ENCODE measurements around the gene FAIM2. TPM values are rescaled to one million over a fixed set of nuclear protein-coding genes. Genes with fewer than 3 reads are reported as not detected.

Gene FAIM2
- total RNA-seq, 1 donor from 2014 or later = not detected

DNA sequence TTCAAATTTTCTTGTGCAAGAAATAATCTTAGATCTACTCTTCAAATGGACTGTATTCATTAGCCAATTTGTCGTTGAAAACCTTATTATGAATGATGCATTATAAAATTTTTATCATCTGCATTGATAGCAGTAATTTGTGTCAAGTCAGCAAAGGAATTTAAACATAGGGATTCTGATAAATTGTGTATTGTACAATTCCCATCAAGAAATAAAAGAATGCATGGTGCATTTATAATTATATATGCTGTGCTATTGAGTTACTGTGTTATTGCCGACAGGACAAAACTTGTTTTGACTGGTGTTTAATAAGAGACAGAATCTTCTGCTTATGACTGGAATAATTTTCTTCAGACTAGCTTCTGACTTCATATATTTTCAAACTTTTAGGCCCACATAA lies 57.7 kb downstream of the FAIM2 start:
- Mint-ChIP-seq H3K4me3 (ENCODE audit: unreplicated experiment) (no peak overlapping the region), H3K36me3 (ENCODE audit: low read depth, unreplicated experiment) (no peaks in the 10 kb centered on the region), H3K27me3 (ENCODE audit: unreplicated experiment) (peaks cover 5% of the 10 kb centered on the region), H3K4me1 (ENCODE audit: unreplicated experiment) (peaks cover 16% of the 10 kb centered on the region), H3K27ac (ENCODE audit: unreplicated experiment) (no peak overlapping the region), H3K9me3 (ENCODE audit: unreplicated experiment) (no peaks in the 10 kb centered on the region)
- DNase-seq (ENCODE audit: low spot score) = no peak
- TF ChIP-seq, protein P1, sequence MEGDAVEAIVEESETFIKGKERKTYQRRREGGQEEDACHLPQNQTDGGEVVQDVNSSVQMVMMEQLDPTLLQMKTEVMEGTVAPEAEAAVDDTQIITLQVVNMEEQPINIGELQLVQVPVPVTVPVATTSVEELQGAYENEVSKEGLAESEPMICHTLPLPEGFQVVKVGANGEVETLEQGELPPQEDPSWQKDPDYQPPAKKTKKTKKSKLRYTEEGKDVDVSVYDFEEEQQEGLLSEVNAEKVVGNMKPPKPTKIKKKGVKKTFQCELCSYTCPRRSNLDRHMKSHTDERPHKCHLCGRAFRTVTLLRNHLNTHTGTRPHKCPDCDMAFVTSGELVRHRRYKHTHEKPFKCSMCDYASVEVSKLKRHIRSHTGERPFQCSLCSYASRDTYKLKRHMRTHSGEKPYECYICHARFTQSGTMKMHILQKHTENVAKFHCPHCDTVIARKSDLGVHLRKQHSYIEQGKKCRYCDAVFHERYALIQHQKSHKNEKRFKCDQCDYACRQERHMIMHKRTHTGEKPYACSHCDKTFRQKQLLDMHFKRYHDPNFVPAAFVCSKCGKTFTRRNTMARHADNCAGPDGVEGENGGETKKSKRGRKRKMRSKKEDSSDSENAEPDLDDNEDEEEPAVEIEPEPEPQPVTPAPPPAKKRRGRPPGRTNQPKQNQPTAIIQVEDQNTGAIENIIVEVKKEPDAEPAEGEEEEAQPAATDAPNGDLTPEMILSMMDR (IDR thresholded peaks at IDR 0.05; ENCODE audit: unreplicated experiment) = no peak

DNA sequence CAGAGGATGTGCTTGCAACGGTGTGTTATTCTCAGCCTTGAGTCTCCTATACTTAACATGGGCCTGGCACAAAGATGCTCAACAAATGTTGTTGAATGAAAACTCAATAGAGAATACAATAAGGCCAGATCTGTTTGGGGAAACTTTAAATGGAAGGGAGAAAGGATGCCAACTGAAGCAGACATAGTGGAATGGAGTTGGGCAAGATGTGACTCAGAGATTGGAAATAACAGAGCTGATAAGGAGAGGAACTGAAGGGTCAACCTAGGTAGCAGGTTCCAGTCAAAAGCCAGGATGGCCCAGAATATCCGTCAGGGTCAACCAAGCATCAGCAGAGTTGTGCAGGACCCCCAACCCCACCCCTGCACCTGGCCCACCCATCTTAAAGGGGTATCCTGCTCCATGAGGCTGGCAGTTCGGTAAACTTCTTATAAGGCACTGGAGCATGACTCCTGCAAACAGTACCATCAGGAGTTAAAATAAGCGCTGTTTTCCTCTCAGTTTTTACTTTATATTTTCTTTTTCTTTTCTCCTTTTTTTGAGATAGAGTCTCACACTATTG lies 59.7 kb downstream of the FAIM2 start:
- no peaks in the 10 kb centered on the region for H3K36me3 Mint-ChIP-seq (ENCODE audit: low read depth, unreplicated experiment)
- no peak for DNase-seq (ENCODE audit: low spot score)
- peak overlapping the region; percentile 33 for H3K4me3 Mint-ChIP-seq (ENCODE audit: unreplicated experiment)
- peaks cover 8% of the 10 kb centered on the region for H3K27me3 Mint-ChIP-seq (ENCODE audit: unreplicated experiment)
- H3K4me1 Mint-ChIP-seq (ENCODE audit: unreplicated experiment) = peaks cover 18% of the 10 kb centered on the region
- H3K27ac Mint-ChIP-seq (ENCODE audit: unreplicated experiment) = no peak overlapping the region
- TF ChIP-seq, protein P1 (IDR thresholded peaks at IDR 0.05; ENCODE audit: unreplicated experiment) = no peak
- H3K9me3 Mint-ChIP-seq (ENCODE audit: unreplicated experiment) = no peaks in the 10 kb centered on the region

- Mint-ChIP-seq H3K4me1 (ENCODE audit: unreplicated experiment) (peaks cover 18% of the 10 kb centered on the region), H3K27ac (ENCODE audit: unreplicated experiment) (peak overlapping the region; percentile 90), H3K27me3 (ENCODE audit: unreplicated experiment) (peaks cover 5% of the 10 kb centered on the region), H3K4me3 (ENCODE audit: unreplicated experiment) (peak overlapping the region; percentile 93), H3K9me3 (ENCODE audit: unreplicated experiment) (no peaks in the 10 kb centered on the region), H3K36me3 (ENCODE audit: low read depth, unreplicated experiment) (no peaks in the 10 kb centered on the region)
- DNase-seq (ENCODE audit: low spot score) = no peak
- TF ChIP-seq, protein P1 (IDR thresholded peaks at IDR 0.05; ENCODE audit: unreplicated experiment) = no peak
Observed at GRCh38 chr12:49843411-49843810, 60.3 kb downstream of the FAIM2 start.

DNA sequence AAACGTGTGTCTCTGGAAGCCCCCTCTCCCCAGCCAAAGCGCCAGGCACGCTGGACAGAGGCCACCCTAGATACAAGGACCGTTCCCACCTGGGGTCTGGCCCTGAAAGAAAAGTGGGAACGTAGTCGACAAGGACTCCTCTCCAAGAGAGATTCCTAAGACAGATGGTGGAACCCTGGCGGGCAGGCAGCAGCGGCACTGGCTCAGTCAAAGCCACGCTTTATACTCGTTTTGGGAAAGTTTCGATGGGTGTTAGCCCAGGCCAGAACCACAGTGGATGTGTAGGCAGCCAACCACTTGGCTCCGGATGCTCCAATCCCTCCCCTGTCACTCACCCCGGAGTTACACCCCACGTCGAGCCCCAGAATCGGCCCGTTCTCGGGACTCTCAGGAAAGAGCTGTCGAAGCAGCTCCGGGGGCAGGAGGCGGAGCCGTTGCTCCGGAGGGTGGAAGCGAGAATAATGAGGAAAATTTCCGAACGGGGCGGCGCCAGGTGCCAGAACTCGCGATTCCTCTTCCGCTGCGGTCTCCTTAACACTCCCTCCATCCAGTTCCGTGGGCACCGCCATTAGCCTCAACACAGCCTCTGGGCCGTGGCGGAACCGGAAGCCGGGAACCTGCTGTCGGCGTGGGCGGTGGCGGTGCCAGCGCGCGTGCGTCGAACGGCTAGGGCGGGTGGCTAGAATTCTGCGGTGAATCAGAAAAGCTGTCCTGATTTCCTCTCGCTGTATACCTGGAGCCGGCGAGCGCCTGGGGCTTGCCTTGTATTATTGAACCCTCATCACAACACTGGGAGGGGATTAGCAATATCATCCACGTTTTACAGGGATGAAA lies 61.0 kb downstream of the FAIM2 start, which contains the start of gene BCDIN3D:
Gene BCDIN3D (minus strand): TSS at position 588 of the 834 bp plus-strand sequence. CDS start 19 bp downstream, at position 569.
- DNase-seq (ENCODE audit: low spot score) = peak; percentile 78
- Mint-ChIP-seq H3K36me3 (ENCODE audit: low read depth, unreplicated experiment) (no peaks in the 10 kb centered on the region), H3K4me3 (ENCODE audit: unreplicated experiment) (peak within 1 kb of the TSS; percentile 93), H3K4me1 (ENCODE audit: unreplicated experiment) (peaks cover 18% of the 10 kb centered on the region), H3K27me3 (ENCODE audit: unreplicated experiment) (peaks cover 5% of the 10 kb centered on the region), H3K27ac (ENCODE audit: unreplicated experiment) (peak within 1 kb of the TSS; percentile 90), H3K9me3 (ENCODE audit: unreplicated experiment) (no peaks in the 10 kb centered on the region)
- TF ChIP-seq, protein P1 (IDR thresholded peaks at IDR 0.05; ENCODE audit: unreplicated experiment) = no peak

Measured in endothelial cell (in vitro differentiated cells).